C1 segment of cervical spinal cord (tissue), 14 donors: ENCODE measurements around the gene ZNF287.
"Not testable (repeated sequence)": the region's sequence is repeated elsewhere in the genome, so short reads cannot be mapped to it uniquely, and the experiment has no call there.

Experiments
- DNase-seq, 14 donors: peaks; one replicate each; lab custom pipeline; 2025; lab: John Stamatoyannopoulos, UW

Gene ZNF287

DNA sequence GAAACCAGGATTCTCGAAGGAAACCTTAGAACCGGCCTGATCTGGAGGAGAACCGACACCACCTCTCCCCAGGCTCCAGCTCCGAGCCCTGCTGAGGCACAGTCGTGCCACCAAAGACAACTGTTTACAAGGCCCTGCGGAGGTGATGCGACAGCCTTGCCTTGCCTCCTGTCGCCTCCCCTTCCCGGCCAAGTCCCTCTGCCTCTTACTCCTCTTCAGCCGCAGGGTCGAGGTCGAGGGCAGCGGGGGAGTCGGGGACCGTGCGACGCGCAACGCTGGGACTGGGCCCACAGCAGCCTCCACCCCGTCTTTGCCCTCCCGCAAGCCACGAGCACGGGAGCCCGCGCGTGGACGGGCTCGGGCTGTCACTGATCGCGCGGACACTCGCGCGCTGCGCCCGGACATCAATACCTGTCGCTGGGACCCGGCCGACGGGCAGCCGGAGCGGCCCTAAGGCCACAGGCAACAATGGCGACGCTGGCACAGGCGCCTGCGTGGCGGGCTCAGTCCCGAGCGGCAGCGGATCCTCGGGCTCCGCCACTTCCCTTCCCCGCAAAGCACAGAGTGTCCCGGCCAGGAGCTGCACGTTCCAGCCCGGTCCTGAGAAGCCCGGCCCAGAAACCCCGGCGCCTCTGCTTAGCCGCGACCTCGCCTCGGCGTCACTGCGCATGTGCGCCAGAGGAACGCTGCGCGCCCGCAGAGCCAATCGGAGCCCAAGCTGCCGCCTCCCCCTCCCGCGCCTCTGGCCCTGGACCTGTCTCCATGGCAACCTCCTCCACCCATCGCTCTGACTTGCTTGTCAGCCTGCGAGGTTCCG lies at the start of gene ZNF287:
Gene ZNF287, minus strand, starts transcription at position 664 of the 817 bp plus-strand sequence. CDS start 1,473 bp downstream, outside the sequence.
- peak; percentile 31 to 95 (median 90) for DNase-seq

DNA sequence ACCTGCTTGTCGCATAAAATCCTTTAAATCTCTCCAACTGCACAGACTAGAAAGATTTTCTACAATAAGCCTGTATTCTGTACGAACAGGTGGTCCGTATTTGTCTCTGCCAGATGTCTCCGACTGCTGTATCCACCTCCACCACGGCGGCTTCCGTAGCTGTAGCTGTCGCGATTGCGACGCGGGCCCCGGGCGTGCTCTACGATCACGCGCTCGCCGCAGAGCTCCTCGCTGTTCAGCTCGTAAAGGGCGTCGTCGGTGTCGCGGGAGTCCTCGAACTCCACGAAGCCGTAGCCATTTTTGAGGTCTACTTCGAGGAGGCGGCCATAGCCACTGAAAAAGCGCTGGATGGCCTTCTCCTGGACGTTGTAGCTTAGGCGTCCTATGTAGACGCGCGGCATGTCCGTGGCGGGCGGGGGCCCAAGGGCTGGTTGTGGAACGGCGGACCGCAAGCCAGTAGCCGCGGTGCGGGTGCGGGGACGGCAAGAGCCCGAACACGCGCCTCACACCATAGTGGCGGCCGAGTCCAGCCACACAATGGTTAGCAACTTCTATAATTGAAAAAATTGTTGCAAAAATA lies 48.6 kb upstream of the ZNF287 start:
- no peak for DNase-seq

DNA sequence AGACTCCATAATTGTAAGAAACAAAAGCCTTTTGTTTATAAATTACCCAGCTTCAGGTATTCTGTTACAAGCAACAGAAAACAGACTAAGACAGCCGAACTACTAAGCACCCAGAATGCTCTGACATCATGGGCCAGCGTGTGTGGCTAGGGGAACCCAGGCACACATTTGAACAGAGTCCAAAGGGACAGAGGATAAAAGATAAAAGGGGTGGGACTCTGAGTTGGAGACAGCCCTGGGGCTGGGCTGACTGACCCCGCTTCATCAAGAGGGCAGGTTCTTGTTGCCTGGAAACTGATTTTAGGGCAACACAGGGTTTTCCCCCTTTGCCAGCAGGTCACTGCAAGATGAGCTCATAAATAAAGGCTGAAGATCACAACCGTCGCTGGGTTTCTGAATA lies 30.5 kb upstream of the ZNF287 start:
- no peak for DNase-seq

DNA sequence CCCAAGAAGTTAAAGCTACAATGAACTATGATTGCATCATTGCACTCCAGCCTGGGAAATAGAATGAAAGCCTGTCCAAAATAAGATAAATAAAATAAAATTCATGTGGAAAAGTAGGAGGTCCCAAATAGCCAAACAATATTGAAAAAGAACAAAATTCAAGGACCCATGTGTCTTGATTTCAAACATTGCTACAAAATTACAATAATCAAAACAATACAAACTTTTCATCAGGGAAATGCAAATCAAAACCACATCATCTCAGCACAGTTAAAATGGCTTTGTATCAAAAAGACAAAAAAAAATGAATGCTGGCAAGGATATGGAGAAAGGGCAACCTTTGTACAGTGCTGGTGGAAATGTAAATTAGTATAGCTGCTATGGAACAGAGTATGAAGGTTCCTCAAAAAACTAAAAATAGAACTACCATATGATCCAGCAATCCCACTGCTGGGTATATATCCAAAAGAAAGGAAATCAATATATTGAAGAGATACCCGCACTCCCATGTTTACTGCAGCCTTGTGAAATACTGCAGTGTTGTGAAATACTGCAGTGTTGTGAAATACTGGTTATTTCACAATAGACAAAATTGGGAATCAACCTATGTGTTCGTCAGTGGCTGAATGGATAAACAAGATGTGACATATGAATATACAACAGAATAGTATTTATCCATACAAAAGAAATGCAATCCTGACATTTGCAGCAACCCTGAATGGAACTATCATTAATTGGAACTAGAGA lies 24.5 kb upstream of the ZNF287 start:
- DNase-seq: no peak

DNA sequence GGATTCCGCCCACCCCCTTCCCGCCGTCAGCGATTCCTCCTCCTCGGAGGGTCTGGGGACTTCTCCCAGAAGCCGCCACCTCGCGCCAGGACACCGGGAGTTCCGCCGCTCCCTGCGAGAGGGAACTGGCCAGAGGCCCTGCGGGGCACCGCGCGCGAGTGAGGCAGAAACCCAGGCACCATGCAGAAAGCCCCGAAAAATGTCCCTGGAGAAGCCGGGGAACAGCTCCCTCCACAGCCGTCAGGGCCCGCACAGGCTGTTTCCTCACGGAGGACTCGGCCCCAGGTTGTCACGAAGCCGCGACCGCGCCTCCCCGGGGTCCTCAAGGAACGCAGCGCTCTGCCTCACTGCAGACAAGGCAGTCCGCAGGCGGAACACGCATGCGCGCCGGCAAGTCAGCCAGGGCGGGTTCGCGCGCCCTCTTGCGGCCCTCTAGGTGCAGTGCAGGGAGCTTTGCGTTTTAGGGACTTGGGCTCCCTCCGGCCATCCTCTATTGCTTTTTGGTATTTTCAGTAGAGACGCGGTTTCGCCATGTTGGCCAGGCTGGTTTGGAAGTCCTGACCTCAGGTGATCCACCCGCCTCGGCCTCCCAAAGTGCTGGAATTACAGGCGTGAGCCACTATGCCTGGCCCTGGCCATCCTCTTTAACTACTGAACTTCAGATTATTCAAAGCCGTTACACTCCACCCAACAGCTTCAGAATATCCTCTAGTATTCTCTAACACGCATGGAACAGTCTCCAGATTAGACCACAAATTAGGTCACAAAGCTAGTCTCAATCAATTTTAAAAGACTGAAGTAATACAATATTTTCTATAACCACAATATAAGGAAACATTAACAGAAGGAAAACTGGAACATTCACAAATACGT lies 20.3 kb upstream of the ZNF287 start:
- peak; percentile 35 to 94 (median 84) for DNase-seq

DNA sequence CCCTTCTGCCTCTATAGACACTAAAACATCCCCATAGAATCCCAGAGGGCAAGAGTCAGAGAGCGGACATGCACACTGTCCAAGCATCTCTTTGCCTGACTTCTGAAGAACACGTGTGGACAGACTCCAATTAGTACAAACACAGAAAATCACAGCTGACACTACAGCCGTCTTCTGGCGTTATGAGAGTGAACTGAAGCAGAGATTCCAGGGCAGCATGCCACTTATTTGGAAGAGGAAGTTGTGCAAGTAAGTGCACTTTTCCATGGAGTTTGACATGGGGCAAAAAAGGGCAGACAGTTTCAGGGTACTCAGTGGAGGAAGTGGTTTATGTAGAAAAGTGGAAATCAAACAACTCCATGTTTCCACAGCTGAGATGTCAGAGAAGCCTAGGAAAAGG lies 16.8 kb upstream of the ZNF287 start:
- no peak for DNase-seq

DNA sequence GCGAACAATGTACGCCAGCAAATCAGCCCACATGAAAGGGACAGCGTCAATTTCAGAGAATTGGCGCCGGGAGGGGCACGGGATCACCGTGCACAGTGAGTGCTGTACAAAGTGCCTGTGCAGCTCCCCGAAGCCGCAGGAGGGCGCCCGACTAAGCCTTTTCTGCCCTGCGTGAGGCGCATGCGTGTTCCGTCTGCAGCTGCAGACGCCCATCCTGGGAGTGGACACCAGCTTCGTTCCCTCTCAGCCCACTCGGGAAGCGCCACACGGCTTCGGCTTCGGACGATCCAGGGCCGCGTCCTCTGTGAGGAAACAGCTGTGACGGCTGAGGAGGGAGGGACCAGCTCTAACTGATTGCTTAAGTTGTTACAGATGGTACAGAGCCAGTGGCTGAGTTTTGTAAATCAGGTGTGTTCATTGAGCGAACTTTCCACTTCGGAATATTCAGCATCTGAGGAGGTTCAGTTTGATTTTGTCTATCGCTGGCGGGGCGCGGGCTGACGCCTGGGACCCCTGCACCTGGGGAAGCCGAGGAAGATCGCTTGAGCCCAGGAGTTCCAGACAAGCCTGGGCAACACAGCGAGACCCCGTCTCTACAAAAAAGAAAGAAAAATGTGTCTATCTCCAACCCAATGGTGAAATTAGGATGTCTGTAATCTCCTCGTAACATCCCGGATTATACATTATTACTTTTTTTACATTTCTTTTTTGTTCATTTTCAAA lies 15.4 kb upstream of the ZNF287 start:
- DNase-seq: peak; percentile 23 to 93 (median 87)

DNA sequence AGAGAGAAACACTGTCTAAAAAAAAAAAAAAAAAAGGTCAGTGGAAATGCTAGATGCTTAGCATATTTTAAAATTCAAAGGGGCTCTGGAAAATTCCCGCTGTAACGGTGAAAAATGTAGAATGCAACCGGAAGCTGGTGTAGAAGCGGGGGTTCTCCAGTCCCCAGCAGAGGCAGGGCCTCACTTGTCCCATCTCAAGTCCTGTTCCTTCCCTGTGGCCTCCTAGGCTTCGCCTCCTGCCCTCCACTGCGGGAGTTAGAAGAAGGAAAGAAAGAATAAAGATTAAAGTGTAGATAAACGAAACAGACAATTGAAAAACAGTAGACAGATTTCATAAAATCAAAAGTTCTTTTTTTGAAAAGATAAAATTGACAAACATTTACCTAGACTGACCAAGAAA lies 14.8 kb upstream of the ZNF287 start:
- no peak for DNase-seq

DNA sequence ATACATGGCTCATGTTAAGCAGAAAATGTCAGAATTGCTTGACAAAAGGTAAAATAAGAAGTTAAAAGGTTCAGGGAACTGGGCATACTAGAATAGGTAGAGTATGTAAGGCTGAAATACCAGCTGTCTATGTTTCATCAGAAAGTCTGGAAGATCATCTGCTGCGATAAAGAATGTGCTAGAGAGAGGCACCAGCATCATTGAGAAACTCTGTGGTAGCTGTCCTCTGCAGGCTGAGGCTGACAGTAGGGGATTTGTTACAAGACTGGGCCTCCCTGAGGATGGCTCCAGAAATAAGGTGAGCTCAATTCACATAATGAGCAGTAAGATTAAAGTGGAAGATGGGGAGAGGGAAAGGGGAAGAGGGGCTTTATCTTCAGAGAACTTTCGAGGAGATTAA lies 4.5 kb upstream of the ZNF287 start:
- DNase-seq: no peak

DNA sequence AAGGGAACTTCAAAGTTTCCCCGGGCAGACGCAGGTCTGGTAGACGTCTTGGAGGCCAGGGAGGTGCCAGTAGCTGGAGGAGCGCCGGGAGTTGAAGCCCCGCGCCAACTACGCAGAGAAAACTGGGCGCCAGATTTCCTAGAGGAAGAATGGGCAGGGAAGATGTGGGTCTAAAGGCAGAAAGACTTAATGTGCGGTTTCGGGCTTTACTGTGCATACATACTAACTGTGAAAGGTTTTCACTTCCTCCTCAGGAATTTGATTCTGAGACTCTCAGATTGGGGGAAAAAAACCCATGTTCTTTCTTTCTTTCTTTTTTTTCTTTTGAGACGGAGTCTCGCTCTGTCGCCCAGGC lies 331 bp upstream of the ZNF287 start:
- DNase-seq: no peak

DNA sequence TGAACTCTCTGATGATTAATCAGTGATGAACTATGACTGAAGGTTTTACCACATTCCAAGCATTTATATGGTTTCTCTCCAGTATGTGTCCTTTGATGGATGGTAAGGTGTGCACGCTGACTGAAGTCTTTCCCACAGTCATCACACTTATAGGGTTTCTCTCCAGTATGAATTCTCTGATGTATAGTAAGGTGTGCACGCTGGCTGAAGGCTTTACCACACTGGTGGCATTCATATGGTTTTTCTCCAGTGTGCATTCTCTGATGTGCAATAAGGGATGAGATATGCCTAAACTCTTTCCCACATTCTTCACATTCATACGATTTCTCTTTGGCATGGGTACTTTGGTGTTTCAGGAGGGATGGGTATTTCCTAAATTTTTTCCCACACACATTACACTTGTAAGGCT lies 16.4 kb downstream of the ZNF287 start:
- DNase-seq: no peak

DNA sequence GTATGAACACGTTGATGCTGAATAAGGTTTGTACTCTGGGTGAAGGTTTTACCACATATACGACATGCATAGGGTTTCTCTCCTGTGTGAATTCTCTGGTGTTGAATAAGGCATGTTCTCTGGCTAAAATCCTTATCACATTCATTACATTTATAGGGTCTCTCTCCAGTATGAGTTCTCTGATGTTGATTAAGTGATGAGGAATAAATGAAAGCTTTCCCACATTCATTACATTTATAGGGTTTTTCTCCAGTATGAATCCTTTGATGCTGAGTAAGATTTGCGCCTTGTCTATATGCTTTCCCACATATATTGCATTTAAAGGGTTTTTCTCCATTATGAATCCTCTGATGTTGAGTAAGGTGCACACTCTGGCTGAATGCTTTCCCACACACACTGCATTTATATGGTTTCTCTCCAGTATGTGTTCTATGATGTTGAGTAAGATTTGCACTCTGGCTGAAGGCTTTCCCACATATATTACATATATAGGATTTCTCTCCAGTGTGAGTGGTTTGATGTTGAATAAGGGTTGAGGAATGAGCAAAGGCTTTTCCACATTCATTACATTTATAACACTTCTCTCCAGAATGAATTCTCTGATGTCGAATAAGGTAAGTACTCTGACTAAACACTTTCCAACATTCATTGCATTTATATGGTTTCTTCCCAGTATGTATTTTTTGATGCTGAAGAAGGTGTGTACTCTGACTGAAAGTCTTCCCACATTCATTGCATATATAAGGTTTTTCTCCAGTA lies 16.9 kb downstream of the ZNF287 start:
- no peak for DNase-seq

DNA sequence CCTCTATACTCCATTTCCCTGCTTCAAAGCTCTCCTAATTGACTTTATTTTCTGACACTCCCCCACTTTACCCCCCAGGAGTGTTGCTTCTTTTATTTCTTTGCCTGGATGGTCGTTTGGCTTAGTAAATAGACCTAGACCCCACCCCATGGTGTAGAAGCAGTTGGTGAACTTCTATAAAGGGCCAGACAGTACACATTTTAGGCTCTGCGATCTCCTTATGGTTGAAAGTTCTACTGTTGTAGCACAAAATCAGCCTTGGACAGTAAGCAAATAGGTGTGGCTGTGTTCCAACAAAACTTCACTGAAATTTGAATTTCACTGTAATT lies 31.9 kb downstream of the ZNF287 start:
- no peak for DNase-seq

DNA sequence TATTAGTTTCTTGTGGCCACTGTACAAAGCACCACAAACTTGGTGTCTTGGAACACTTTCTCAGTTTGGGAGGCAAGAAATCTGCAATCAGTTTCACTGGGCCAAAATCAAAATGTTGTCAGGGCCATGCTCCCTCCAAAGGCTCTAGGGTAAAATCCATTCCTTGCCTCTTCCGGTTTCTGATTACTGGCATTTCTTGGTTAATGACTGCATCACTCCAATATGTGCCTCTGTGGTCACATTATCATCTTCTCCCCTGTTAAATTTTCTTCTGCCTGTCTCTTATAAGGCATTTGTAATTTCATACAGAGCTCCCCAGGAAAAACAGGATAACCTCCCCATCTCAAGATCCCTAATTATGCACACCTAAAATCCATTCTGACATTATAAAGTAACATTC lies 34.8 kb downstream of the ZNF287 start:
- no peak for DNase-seq

DNA sequence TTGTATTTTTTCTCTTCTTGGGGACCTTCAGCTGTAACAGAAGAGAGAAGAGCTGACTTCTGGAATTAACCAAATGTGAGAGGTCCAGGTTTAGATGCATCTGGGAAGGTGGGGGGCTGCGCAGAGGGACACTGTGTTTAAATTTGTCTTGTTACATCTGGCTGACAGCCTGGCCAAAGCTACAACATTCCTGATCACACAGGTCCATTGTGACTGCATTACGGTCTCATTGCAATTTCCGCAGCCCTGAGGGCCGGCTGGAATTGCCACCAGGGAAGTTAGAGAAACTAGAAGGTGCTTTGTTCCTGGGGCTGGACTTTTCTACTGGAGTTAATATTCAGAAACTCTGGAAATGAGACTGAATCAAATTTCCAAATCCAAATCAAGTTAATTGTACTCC lies 39.1 kb downstream of the ZNF287 start:
- no peak for DNase-seq

DNA sequence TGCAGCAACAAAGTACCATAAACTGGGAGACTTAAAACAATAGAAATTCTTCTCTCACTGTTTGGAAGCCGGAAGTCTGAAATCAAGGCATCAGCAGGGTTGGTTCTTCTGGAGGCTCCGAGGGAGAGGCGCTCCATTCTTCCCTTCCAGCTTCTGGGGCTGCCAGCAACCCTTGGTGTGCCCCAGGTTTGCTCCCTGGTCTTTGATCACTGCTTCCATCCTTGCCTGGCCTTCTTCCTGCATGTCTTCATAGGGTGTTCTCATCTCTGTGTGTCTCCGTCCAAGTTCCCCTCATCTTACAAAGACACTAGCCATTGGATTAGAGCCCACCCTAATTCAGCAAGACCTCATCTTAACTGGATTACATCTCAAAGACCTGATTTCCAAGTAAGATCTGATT lies 41.7 kb downstream of the ZNF287 start:
- no peak for DNase-seq

DNA sequence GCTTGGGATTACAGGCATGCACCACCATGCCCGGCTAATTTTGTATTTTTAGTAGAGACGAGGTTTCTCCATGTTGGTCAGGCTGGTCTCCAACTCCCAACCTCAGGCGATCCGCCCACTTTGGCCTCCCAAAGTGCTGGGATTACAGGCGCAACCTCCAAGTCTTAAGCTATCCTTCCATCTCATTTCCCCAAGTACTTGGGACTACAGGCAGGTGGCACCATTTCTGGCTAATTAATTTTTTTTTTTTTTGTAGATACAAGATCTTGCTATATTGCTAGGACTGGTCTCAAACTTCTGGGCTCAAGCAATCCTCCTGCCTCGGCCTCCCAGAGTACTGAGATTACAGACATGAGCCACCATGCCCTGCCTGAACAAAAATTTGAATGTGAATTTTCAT lies 43.4 kb downstream of the ZNF287 start:
- DNase-seq: not testable (repeated sequence)

DNA sequence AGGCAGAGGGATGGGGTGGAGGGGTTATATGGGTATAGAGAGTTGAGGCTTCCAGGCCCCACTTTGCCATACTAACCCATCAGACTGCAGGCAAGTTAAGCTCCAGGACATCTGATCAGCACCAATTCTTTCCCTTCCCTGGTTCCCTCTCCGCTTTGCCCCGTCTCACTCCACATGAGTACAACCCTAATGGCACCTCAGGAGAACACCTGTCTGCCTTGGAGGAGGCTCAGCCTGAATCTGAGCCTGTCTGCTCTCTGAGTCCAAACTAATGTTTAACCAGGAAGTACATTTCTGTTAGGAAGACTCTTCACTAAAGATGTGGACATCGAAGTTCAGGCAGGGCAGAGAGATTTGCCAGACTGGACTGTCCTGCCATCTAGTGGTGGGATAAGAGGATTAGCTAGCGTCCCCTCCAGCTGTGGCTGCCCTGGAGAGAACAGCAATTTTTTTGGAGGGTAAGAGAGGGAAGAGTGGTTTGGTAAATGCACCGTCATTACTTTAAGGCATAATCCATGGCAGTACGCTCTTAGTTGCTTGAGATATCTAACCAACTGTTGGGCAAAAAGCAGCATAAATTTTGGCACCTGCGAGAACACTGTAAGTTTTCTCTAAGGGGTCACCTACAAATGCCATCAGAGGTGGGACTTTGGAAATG lies 47.8 kb downstream of the ZNF287 start:
- DNase-seq: peak in 12 of 14 donors; percentile 11 to 64 (median 42)

DNA sequence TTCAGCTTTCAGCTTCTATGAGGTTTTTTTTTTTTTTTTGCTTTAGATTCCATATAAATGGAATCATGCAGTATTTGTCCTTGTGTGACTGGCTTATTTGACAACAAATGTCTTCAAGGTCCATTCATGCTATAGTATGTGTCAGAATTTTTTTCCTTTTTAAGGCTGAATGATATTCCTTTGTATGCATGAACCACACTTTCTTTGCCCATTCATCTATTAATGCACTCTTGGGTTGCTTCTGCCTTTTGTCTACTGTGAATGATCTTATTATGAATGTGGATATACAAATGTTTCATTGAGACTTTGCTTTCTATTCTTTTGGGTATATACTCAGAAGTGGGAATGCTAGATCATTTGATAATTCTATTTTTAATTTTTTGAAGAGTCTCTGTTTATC lies 50.0 kb downstream of the ZNF287 start:
- no peak for DNase-seq

DNA sequence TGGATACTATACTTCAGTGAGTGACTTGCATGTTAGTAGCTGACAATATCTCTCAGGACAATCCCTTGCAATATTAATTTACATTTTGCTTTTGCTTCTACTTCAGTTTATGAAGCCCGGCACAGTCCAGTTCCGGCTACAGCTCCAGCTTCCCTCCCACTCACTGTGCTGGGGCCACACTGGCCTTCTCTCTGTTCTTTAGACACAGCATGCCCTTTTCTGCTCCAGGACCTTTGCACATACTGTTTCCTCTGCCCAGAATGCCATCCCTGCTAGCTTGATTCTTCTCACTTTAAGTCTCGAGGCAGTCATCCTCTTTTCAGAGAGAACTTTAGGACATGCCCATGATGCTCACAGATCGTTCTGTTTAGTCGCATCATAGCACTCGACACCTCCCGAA lies 51.5 kb downstream of the ZNF287 start:
- no peak for DNase-seq
